Stomach (tissue), 4 donors: ENCODE data around the gene ETFB.

ENCODE experiments used
- EP300 ChIP-seq: sonication (generic); formaldehyde crosslinking; IDR thresholded peaks from one replicate; pipeline ENCODE4 v1.6.1; 2017; ENCODE audit warnings: antibody characterized with exemption
- POLR2AphosphoS5 ChIP-seq, 3 donors: sonication (generic); formaldehyde crosslinking; IDR thresholded peaks; one replicate each; pipeline ENCODE4 v1.6.1; 2016; ENCODE audit warnings: antibody characterized with exemption in 3 of 3
- TF ChIP-seq, protein P1 (sequence below), 7 experiments: fragments of 450-650 bp in 4 of 7; fragments of 200-600 bp in 3 of 7; sonication (generic) in 3 of 7; IDR thresholded peaks; one replicate each; pipeline ENCODE4 v1.5.1; 2016 to 2019; ENCODE audit warnings: antibody characterized with exemption in 7 of 7, control low read depth in 2 of 7, mild to moderate bottlenecking in 1 of 7

GRCh38 chr19:51402117-51402516 lies 35.9 kb upstream of the ETFB start:
- TF ChIP-seq, protein P1, sequence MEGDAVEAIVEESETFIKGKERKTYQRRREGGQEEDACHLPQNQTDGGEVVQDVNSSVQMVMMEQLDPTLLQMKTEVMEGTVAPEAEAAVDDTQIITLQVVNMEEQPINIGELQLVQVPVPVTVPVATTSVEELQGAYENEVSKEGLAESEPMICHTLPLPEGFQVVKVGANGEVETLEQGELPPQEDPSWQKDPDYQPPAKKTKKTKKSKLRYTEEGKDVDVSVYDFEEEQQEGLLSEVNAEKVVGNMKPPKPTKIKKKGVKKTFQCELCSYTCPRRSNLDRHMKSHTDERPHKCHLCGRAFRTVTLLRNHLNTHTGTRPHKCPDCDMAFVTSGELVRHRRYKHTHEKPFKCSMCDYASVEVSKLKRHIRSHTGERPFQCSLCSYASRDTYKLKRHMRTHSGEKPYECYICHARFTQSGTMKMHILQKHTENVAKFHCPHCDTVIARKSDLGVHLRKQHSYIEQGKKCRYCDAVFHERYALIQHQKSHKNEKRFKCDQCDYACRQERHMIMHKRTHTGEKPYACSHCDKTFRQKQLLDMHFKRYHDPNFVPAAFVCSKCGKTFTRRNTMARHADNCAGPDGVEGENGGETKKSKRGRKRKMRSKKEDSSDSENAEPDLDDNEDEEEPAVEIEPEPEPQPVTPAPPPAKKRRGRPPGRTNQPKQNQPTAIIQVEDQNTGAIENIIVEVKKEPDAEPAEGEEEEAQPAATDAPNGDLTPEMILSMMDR (IDR thresholded peaks at IDR 0.05): no peak
- TF ChIP-seq EP300 (no peak), POLR2AphosphoS5 (IDR thresholded peaks at IDR 0.05) (no peak)
